ENCODE measurements around the gene ANKRD45.
"Not testable (repeated sequence)": the region's sequence is repeated elsewhere in the genome, so short reads cannot be mapped to it uniquely, and the experiment has no call there.

The ANKRD45 gene

GRCh38 chr1:173570370-173571007 is 99.2 kb downstream of the ANKRD45 start:
- DNase-seq: no peak

GRCh38 chr1:173568483-173568882 is 101.2 kb downstream of the ANKRD45 start:
- DNase-seq: no peak

- not testable (repeated sequence) for DNase-seq
Measured at GRCh38 chr1:173563846-173564245, 105.8 kb downstream of the ANKRD45 start.

DNA sequence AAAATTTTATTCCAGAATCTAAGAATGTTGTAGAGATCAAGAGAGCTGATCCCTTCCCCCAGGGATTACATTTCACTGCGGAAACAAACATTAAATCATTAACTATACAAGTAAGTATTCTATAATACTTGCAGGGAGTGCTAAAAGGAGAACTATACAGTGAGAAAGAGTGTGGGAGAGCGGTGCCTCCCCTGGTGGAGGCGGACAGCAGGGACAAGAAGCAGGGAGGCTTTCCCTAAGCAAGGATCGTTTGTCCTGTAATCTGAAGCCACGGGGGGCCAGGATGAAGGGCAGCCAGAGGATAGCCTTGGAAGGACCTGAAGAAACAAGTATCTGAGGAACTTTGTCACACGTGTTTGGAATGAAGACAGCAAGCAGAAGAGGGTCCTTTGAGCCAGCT is 106.8 kb downstream of the ANKRD45 start:
- DNase-seq: no peak

GRCh38 chr1:173561263-173561662 is 108.4 kb downstream of the ANKRD45 start:
- no peak for DNase-seq

- DNase-seq: no peak
Measured at GRCh38 chr1:173560285-173560880, 109.3 kb downstream of the ANKRD45 start.
